Activated CD4-positive, CD25-positive, alpha-beta regulatory T cell treated with anti-CD3 and anti-CD28 coated beads, Interleukin-2, amount 50 U/mL, for 16 hours (primary cell): ENCODE data around the gene WWP2.

Experiments used
- DNase-seq: peaks from one replicate; pipeline ENCODE4 v3.0.0-alpha.2; 2020; ENCODE audit warnings: low read depth, low spot score

WWP2 gene

DNA sequence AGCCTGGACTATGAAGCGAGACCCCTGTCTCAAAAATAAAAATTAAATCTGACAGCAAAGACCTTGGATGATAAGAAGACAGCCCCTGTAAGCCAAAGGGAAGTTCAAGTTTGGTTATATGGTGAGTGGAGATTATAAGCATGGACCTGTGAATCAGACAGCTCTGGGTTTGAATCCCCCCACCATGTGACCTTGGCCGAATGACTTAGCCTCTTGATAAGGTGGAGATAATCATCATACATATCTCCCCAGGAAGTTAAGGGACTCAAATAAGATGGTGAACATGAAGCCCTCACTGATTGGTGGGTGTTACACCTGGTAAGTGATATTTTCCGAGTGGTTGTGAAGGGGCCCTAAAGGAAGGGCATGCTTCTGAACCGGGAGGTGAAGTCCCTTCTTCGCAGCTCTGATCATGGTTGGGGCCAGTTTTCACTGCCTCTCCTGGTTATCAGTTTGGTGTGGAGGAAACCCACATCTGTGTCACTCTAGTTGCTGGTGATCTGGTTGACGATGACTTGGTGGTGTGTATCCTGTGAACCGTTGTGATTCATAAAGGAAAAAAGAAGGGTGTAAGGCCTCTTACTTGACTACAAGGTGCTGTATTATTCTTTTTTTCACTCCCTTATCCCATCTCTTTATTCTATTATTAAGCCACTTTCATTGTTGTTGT lies 127.3 kb downstream of the WWP2 start:
- DNase-seq, result no peak

DNA sequence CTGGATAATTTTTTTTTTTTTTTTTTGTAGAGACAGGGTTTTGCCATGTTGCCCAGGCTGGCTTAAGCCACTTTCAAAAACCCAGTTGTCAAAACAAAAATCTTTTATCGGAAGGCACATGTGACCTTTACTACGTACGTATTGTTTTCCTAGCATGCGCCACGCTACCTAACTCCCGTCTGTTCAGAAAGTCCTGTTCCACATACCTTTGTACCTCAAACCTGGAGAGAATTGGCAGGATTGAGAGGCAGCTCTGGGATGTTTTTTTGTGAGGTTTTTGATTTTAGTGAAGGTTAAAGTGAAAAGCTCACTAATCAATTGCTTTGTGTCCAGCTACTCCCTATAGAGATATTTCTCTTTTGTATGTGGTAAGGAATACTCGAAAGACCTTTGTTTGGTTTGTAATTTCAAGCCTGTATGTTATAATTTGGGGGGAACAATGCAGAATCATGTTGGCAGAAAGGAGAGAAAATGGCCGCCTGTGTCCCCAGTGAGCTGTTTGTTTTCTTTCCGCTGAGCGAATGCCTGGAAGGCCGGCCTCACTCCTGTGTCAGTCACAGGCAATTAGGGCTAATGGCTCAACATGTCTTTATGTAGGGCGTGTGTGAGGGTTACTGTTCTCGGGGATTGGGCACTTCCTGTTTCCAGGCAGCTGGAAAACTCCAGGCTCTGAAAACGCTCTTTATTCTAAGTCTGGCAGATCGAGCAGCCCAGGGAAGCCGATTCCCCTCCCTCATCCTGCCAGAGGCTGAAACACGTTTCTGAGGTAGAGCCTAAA lies 128.2 kb downstream of the WWP2 start:
- no peak for DNase-seq

DNA sequence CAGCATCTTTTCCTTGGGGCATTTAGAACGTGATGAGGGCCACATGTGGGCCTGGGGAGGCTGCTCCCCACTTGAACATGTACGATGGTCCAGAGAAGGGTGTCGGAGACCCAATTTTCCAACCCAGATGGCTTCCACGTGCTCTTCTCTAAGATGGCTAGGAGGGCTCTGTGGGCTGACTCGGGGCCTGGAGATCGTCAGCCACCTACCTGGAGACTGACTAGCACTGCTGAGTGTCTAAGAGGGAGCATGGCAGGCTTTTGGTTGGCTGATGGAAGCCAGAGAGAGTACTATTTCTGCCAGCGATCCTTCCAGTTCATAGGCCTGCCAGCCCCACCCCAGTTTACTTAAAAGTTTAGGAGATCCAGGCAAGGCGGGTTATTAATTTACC lies 128.8 kb downstream of the WWP2 start:
- no peak for DNase-seq

- no peak for DNase-seq
Measured at GRCh38 chr16:69892378-69892777, 130.2 kb downstream of the WWP2 start.

DNA sequence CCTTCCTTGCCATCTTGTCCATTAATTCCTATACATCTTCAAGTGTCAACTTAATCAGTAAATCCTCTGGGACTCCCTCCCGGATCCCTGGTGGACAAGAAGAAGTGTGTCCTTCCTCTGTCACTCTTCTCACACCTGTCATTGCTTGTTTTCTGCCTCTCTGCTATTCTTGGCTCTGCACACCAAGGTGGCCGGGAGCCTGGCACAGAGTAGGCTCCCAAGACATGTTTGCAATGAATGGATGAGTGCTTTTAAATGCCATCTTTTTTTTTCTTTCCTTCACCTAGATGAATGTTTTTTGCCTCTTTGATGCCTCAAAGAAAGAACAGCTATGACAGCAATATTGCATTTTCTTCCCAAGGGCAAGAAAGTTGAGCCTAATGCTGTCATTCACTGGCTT lies 131.0 kb downstream of the WWP2 start:
- no peak for DNase-seq

- no peak for DNase-seq
Measured at GRCh38 chr16:69894676-69895075, 132.5 kb downstream of the WWP2 start.

DNA sequence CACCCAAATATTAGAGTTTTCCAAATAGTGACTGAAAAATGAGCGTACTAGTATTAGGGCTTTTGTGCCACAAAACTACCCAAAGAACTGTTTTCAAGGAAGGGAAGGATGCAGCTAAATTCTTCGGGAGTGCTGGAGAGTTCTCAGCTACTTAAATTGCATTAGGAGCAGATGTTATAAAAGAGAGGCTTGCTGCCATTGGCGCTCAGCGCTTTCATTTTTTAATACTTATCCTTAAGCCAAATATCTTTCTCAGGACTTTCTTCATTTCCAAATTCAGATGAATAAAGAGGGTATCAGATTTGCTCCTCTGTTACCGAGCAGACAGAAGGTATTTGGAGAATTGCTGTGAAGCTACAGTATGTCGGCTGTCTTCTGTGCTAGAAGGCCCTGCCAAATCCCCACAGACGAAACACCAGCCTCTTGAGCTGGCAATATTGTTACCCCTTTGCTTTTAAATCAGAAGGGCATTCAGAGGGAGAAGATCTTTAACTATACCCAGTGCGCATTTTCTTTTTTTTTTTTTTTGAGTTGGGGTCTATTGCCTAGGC lies 141.8 kb downstream of the WWP2 start:
- no peak for DNase-seq

- no peak for DNase-seq
Measured at GRCh38 chr16:69904495-69905170, 142.5 kb downstream of the WWP2 start.

DNA sequence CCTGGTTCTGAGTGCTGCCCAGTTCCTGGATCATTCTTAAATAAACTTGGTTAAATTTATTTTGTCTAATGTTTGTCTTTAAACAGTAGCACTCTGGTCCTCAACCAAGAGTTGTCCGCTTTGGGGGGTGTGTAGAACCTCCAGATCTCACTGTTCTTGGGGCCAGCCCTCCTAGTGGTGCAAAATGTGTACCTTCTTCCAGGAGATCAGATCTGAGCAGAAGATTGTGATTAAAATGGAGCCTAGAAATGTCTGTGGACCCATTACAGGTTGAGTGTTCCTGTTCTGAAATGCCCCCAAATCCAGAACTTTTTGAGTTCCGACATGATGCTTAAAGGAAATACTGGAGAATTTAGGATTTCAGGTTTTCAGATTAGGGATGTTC lies 143.0 kb downstream of the WWP2 start:
- no peak for DNase-seq

DNA sequence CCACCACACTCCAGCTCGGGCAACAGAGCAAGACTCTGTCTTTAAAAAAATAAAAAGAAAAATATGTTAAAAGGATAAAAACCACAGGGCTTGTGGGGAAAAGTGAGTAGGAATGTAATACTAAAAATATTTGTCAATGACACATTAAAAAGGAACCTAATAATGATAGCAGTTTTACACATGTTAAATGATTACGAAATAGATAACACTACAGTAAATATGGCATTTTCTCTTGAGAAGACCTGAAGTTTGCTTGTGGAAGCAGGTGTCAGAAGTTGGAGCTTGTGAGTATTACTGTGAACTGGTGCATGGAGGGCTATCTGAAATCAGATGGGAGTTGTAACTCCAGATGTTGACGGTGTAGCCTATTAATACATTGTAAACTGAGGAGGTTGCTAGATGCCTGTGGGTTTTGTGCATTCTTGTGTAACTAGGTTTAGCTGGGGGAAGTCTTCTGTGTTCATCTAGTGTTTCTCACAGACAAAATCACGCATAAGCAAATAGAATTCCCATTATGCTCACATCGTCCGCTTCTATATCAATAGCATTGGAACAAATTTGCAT lies 144.8 kb downstream of the WWP2 start:
- DNase-seq, result no peak

DNA sequence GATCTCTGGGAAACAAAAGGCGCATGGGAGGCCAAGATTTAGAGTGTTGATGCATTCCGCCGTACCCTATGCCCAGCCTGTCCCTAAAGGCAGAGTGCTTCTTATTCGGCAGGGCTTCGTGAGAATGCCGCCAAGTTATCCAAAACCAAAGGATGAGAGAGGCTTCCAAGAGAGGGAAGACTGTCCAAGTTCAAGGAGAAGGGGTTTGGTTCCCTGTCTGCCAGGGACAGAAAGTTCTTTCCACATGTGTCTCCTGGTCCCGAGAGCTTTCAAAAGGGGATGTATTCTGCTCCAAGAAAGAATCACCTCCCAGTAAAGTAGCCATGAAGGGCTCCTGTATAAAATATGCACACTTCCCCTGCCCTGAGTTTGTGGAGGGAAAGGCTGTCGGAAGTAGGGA lies 146.9 kb downstream of the WWP2 start:
- no peak for DNase-seq

DNA sequence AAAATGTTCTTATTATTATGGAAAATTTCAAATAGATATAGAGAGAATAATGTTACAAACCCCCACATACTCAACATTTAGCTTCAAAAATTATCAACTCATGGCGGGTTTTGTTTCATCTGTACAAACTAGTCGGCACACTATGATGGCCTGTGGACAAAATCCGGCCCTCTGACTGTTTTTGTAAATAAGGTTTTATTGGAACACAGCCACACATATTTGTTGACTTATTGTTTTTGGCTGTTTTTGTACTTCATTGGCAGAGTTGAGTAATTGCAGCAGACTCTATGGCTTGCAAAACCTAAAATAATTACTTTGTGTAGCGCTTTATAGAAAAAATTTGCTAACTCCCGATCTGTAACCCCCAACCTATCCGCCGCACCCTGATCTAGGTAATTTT lies 147.6 kb downstream of the WWP2 start:
- no peak for DNase-seq

GRCh38 chr16:69910964-69911363 lies 148.8 kb downstream of the WWP2 start:
- DNase-seq, result no peak

DNA sequence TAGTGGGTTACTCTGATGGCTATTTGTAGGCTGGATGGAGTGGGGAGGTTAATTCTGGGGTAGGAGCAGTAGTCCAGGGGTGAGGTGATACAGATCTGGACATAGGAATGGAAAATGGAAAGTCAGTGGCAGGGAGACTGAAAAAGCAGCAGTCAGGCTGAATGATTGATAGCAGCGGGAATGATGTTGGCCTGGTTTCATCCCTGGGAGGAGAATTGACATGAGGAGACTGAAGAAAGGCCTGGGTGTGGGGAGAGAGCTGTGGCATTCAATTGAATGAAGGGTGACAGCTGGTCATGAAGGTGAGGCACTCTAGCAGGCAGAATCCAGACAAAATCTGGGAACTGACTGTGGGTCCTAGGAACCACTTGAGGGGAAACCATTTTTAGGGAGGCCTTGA lies 154.3 kb downstream of the WWP2 start:
- DNase-seq, result no peak

- DNase-seq, result no peak
Measured at GRCh38 chr16:69917311-69917710, 155.2 kb downstream of the WWP2 start.

DNA sequence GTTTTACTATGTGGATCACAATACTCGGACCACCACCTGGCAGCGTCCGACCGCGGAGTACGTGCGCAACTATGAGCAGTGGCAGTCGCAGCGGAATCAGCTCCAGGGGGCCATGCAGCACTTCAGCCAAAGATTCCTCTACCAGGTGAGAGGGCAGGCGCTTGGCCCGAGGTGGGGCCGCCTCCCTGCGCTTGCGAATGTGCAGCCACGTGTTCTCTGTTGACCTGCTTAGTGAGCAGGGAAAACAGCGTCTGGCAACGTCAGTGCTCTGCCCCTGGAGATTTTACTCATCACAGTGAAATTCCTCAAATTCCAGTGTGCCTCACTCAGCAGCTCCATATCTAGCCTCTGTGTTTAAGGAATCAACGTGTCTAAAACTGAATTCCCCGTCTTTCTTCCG lies 155.6 kb downstream of the WWP2 start:
- DNase-seq, result no peak

DNA sequence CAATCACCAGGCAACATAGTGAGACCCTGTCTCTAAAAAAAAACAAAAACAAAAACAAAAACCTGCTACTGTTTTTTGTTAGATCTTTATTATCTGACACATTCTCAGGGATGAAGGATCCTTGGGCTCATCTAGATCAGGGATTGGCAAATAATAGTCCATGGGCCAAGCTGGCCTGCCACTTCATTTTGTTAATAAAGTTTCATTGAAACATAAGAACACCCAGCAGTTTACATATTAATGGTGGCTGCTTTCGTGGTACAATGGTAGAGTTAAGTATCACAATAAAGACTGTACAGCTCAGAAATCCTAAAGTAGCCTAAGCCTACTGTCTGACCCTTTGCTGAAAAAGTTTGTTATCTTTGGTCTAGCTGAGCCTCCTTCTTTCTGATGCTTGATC lies 156.1 kb downstream of the WWP2 start:
- DNase-seq, result no peak

DNA sequence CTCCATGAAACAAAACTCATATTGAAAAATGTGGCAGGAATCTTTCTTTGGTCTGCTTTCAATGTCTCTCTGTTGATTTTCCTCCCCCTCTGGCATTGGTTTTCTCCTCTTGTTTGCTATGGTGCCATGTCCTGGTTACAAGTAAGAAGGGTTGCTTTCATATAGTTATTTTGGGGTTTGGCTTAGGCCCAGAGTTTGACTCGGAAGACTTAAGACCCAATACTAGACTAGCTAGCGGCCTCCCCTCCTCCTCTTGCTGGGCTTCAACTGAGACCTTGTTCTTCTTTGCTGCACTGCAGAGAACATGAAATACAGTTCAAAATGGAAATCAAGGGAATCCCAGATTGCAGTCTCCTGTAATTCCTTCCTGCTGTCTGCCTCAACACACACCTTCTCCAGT lies 159.0 kb downstream of the WWP2 start:
- DNase-seq, result no peak

- no peak for DNase-seq
Measured at GRCh38 chr16:69922200-69922599, 160.1 kb downstream of the WWP2 start.

- DNase-seq, result no peak
Measured at GRCh38 chr16:69924041-69924775, 162.1 kb downstream of the WWP2 start.

DNA sequence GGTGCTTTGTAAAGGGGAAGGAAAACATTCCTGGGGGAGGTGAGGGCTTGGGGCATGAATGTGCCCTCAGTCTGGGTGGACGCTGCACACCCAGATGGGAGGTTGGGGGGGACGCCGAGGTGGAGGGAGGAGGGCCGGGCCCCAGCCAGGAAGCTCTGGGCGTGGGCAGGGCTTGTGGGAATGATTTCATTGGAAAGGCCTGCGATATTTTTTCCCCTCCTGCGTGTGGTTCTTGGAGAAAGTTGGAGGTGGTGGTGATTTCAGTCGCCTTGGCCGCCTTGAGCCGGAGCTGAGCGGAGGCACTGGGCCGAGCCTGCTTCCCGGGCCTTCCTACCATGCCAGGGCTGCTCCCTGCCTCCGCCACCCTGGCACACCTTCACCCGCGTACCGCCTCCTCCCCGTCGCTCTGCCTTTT lies 162.7 kb downstream of the WWP2 start:
- no peak for DNase-seq

GRCh38 chr16:69925311-69925710 lies 163.2 kb downstream of the WWP2 start:
- DNase-seq, result no peak
